Measurements from ENCODE around the gene CD40LG.

The CD40LG gene

GRCh38 chrX:136652822-136653723 is 5.1 kb downstream of the CD40LG start:
- Histone ChIP-seq H3K27me3 (replicated peaks; ENCODE audit: control insufficient read depth, insufficient read depth, low read length) (peaks cover 24% of the 10 kb centered on the region), H3K4me3 (ENCODE audit: low read length) (peak overlapping the region; percentile 48), H3K9me3 (ENCODE audit: control insufficient read depth, low read length) (no peaks in the 10 kb centered on the region), H3K4me1 (ENCODE audit: control insufficient read depth, insufficient read depth, low read length) (peaks cover 32% of the 10 kb centered on the region), H3K9ac (ENCODE audit: low read length) (no peak overlapping the region), H3K36me3 (ENCODE audit: control insufficient read depth, insufficient read depth, low read length, severe bottlenecking) (no peaks in the 10 kb centered on the region)
- DNase-seq (ENCODE audit: low read depth): no peak

DNA sequence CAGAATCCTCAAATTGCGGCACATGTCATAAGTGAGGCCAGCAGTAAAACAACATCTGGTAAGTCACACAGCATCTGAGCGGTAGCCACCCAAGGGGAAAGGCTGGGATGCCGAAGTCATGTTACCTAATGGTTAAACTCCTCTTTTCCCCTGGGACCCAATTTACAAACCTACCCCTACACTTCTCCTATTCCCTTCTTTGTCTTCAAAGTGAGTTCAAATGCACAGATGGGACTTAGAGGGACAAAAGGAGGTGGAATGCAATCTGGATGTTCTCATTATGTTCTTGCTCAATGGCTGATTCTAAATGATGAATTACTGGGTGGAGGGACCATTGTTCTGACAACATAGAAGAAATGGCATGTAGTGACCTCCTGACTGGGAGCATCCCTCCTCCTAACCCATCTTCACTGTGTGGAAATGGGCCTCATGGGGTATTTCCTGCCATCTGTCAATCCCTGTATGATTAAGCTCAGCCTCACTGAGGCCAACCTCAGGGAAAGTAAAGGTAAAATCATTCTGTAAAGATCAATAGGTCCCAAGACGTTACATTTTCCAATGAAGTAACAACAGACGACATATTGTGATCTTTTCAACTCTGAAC is 8.5 kb downstream of the CD40LG start:
- Histone ChIP-seq H3K9me3 (ENCODE audit: control insufficient read depth, low read length) (no peaks in the 10 kb centered on the region), H3K27me3 (replicated peaks; ENCODE audit: control insufficient read depth, insufficient read depth, low read length) (peaks cover 7% of the 10 kb centered on the region), H3K9ac (ENCODE audit: low read length) (no peak overlapping the region), H3K36me3 (ENCODE audit: control insufficient read depth, insufficient read depth, low read length, severe bottlenecking) (no peaks in the 10 kb centered on the region), H3K4me1 (ENCODE audit: control insufficient read depth, insufficient read depth, low read length) (peaks cover 32% of the 10 kb centered on the region), H3K4me3 (ENCODE audit: low read length) (no peak overlapping the region)
- DNase-seq (ENCODE audit: low read depth): no peak

DNA sequence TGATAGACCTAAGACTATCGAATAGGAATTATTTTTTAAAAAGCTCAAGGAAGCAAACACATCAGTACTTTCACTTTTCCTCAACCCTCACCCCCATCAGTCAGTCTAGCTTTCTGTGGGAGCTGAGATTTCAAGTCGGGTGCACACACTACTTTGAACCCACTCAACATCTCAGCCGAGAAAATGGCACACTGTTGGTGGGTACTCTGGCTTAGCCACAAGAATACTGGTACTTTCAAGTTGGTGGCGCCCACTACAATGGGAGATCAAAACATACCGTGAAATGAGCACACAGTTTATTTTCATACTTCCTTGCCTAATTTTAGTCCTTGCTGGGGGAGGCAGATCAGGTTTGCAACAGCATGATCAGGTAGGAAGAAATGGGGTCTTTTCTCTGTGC is 10.2 kb downstream of the CD40LG start:
- Histone ChIP-seq H3K9me3 (ENCODE audit: control insufficient read depth, low read length) (no peaks in the 10 kb centered on the region), H3K9ac (ENCODE audit: low read length) (no peak overlapping the region), H3K27me3 (replicated peaks; ENCODE audit: control insufficient read depth, insufficient read depth, low read length) (peaks cover 6% of the 10 kb centered on the region), H3K4me3 (ENCODE audit: low read length) (no peak overlapping the region), H3K36me3 (ENCODE audit: control insufficient read depth, insufficient read depth, low read length, severe bottlenecking) (no peaks in the 10 kb centered on the region), H3K4me1 (ENCODE audit: control insufficient read depth, insufficient read depth, low read length) (peaks cover 24% of the 10 kb centered on the region)
- no peak for DNase-seq (ENCODE audit: low read depth)

GRCh38 chrX:136659174-136659573 is 11.2 kb downstream of the CD40LG start:
- no peak overlapping the region for H3K9ac ChIP-seq (ENCODE audit: low read length)
- no peak for DNase-seq (ENCODE audit: low read depth)
- no peak overlapping the region for H3K4me3 ChIP-seq (ENCODE audit: low read length)
- peaks cover 6% of the 10 kb centered on the region for H3K27me3 ChIP-seq (replicated peaks; ENCODE audit: control insufficient read depth, insufficient read depth, low read length)
- peaks cover 3% of the 10 kb centered on the region for H3K9me3 ChIP-seq (ENCODE audit: control insufficient read depth, low read length)
- peaks cover 15% of the 10 kb centered on the region for H3K4me1 ChIP-seq (ENCODE audit: control insufficient read depth, insufficient read depth, low read length)
- H3K36me3 ChIP-seq (ENCODE audit: control insufficient read depth, insufficient read depth, low read length, severe bottlenecking): peaks cover under 1% of the 10 kb centered on the region

DNA sequence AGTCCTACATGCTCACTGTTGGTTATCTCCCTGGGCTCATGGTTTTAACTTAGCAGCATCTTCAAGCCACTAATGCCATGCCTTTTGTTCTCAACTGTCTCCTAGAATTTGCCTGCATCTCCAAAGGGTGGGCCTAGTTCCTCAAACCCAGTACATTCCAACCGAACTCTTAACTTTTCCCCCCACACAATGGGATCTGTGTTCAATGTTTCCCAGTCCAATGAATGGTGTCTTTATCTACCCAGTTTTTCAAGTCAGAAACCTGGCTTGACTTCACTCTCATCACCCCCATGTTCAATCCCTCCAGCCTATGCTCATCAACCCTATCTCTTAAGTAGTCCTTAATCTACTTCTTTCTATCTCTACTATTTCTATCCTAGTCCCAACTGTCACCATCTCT is 12.9 kb downstream of the CD40LG start:
- no peak for DNase-seq (ENCODE audit: low read depth)

DNA sequence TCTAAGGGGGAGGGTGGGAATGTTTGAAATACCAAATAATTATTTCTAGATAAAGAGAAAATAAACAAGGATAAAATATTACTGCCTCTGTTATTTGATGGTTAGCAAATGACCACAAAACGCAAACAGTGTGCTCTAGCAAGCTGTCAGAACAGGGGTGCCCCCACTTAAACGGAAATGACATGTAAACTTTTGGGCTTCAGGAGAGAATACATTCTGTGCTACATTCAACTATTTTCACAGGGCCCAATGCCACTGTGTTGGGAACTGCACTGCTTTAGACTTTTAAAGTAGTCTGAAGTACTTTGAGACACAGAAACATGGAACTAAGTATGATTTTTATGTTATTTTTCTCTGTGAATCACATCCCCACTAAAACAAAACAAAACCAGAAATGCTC is 14.1 kb downstream of the CD40LG start:
- Histone ChIP-seq H3K36me3 (ENCODE audit: control insufficient read depth, insufficient read depth, low read length, severe bottlenecking) (peaks cover 22% of the 10 kb centered on the region), H3K9ac (ENCODE audit: low read length) (no peak overlapping the region), H3K4me3 (ENCODE audit: low read length) (no peak overlapping the region), H3K27me3 (replicated peaks; ENCODE audit: control insufficient read depth, insufficient read depth, low read length) (peaks cover 3% of the 10 kb centered on the region), H3K9me3 (ENCODE audit: control insufficient read depth, low read length) (peaks cover 23% of the 10 kb centered on the region), H3K4me1 (ENCODE audit: control insufficient read depth, insufficient read depth, low read length) (no peaks in the 10 kb centered on the region)
- DNase-seq (ENCODE audit: low read depth): no peak

More for the DNA sequence above, 12.9 kb downstream of the CD40LG start:
- Histone ChIP-seq H3K4me3 (ENCODE audit: low read length) (no peak overlapping the region), H3K27me3 (replicated peaks; ENCODE audit: control insufficient read depth, insufficient read depth, low read length) (peaks cover 6% of the 10 kb centered on the region), H3K9me3 (ENCODE audit: control insufficient read depth, low read length) (peaks cover 20% of the 10 kb centered on the region), H3K9ac (ENCODE audit: low read length) (no peak overlapping the region), H3K4me1 (ENCODE audit: control insufficient read depth, insufficient read depth, low read length) (peaks cover 3% of the 10 kb centered on the region), H3K36me3 (ENCODE audit: control insufficient read depth, insufficient read depth, low read length, severe bottlenecking) (peaks cover 17% of the 10 kb centered on the region)

DNA sequence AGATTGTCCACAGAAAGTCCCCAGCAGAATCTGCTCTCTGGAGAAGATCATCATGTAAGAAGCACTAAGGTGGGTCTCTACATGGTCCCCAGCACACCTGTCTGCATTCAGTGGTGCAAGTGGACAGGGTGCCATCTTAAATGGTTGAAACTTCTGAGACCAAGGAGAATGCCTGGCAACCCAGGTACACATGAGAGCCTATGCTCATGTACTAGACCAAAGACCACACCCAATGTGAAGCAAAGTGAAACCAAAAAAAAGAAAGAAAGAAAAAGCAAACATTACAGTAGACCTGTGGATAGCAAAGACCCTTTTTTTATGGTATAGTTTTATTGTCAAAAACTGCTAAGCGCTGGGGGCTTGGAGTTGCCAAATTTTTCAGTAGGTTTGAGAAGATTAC is 15.0 kb downstream of the CD40LG start:
- Histone ChIP-seq H3K27me3 (replicated peaks; ENCODE audit: control insufficient read depth, insufficient read depth, low read length) (no peaks in the 10 kb centered on the region), H3K9ac (ENCODE audit: low read length) (no peak overlapping the region), H3K4me3 (ENCODE audit: low read length) (no peak overlapping the region), H3K4me1 (ENCODE audit: control insufficient read depth, insufficient read depth, low read length) (no peaks in the 10 kb centered on the region), H3K36me3 (ENCODE audit: control insufficient read depth, insufficient read depth, low read length, severe bottlenecking) (peaks cover 26% of the 10 kb centered on the region), H3K9me3 (ENCODE audit: control insufficient read depth, low read length) (peaks cover 23% of the 10 kb centered on the region)
- DNase-seq (ENCODE audit: low read depth): no peak

DNA sequence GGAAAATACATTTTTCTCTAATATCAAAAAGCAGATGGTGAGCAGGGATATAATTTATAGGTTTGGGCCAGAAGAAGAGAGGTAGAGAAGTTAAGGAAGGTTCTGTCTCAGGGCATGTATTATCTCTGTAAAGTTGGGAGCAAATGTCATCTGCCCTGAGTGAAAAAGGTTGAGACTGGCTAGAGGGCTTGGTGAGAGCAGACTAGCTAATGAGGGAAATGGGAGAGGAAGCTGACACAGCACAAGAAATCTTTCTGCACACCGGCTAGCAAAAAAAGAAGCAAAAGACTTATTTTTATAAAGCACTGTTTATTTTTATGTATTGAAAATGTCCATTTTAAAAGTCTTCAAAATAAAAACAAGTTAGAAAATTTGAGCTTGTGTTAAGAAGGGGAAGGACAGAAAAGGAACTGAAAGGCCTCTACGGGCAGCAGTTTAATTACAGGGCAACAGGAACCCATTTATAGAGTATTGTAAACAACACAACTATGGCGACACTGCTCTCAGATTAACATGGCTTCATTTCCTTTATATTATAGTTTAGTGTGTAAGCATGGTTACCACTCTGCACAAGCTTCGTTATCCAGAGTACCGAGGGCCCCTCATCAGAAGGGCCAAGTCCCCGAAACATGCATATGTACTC is 17.4 kb downstream of the CD40LG start:
- DNase-seq (ENCODE audit: low read depth): no peak

GRCh38 chrX:136666088-136666487 is 18.1 kb downstream of the CD40LG start:
- H3K27me3 ChIP-seq (replicated peaks; ENCODE audit: control insufficient read depth, insufficient read depth, low read length): peaks cover 3% of the 10 kb centered on the region
- no peak overlapping the region for H3K4me3 ChIP-seq (ENCODE audit: low read length)
- H3K9ac ChIP-seq (ENCODE audit: low read length): no peak overlapping the region
- no peak for DNase-seq (ENCODE audit: low read depth)
- H3K4me1 ChIP-seq (ENCODE audit: control insufficient read depth, insufficient read depth, low read length): no peaks in the 10 kb centered on the region
- peaks cover 23% of the 10 kb centered on the region for H3K9me3 ChIP-seq (ENCODE audit: control insufficient read depth, low read length)
- H3K36me3 ChIP-seq (ENCODE audit: control insufficient read depth, insufficient read depth, low read length, severe bottlenecking): peaks cover 38% of the 10 kb centered on the region

More for the DNA sequence above, 17.4 kb downstream of the CD40LG start:
- Histone ChIP-seq H3K9me3 (ENCODE audit: control insufficient read depth, low read length) (peaks cover 23% of the 10 kb centered on the region), H3K9ac (ENCODE audit: low read length) (no peak overlapping the region), H3K4me1 (ENCODE audit: control insufficient read depth, insufficient read depth, low read length) (no peaks in the 10 kb centered on the region), H3K36me3 (ENCODE audit: control insufficient read depth, insufficient read depth, low read length, severe bottlenecking) (peaks cover 38% of the 10 kb centered on the region), H3K4me3 (ENCODE audit: low read length) (no peak overlapping the region), H3K27me3 (replicated peaks; ENCODE audit: control insufficient read depth, insufficient read depth, low read length) (peaks cover under 1% of the 10 kb centered on the region)

GRCh38 chrX:136667446-136668168 is 19.6 kb downstream of the CD40LG start:
- H3K9ac ChIP-seq (ENCODE audit: low read length): no peak overlapping the region
- peaks cover 23% of the 10 kb centered on the region for H3K9me3 ChIP-seq (ENCODE audit: control insufficient read depth, low read length)
- no peak overlapping the region for H3K4me3 ChIP-seq (ENCODE audit: low read length)
- peaks cover 7% of the 10 kb centered on the region for H3K27me3 ChIP-seq (replicated peaks; ENCODE audit: control insufficient read depth, insufficient read depth, low read length)
- DNase-seq (ENCODE audit: low read depth): no peak
- H3K4me1 ChIP-seq (ENCODE audit: control insufficient read depth, insufficient read depth, low read length): no peaks in the 10 kb centered on the region
- H3K36me3 ChIP-seq (ENCODE audit: control insufficient read depth, insufficient read depth, low read length, severe bottlenecking): peaks cover 44% of the 10 kb centered on the region
